DMS 273 treated with DMSO at 0.1 percent for 48 hours (cell line): Measurements from ENCODE around the gene HMGXB4.

Source experiments
- DNase-seq: peaks from one replicate; lab custom pipeline; 2025; lab: John Stamatoyannopoulos, UW

The HMGXB4 gene

DNA sequence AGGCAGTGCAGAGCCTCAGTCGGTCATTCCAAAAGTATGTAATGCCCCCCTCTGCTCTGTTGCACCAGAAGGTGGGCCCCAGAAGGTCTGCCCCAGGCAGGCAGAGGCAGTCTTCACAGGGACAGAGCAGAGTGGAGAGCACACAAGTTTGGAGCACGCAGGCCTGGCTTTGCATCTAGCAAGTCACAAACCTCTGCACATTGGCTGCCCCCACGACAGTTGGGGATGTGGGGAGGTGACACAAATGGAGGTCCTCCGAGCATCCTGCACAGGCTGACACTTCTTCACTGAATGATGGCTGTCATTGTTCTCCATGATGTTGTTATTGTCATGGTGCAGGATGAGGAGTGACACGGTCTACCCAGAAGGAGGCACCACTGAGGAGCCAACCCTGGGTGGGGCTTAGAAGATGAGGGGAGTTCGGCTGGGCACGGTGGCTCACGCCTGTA is 54.3 kb downstream of the HMGXB4 start:
- DNase-seq: no peak

DNA sequence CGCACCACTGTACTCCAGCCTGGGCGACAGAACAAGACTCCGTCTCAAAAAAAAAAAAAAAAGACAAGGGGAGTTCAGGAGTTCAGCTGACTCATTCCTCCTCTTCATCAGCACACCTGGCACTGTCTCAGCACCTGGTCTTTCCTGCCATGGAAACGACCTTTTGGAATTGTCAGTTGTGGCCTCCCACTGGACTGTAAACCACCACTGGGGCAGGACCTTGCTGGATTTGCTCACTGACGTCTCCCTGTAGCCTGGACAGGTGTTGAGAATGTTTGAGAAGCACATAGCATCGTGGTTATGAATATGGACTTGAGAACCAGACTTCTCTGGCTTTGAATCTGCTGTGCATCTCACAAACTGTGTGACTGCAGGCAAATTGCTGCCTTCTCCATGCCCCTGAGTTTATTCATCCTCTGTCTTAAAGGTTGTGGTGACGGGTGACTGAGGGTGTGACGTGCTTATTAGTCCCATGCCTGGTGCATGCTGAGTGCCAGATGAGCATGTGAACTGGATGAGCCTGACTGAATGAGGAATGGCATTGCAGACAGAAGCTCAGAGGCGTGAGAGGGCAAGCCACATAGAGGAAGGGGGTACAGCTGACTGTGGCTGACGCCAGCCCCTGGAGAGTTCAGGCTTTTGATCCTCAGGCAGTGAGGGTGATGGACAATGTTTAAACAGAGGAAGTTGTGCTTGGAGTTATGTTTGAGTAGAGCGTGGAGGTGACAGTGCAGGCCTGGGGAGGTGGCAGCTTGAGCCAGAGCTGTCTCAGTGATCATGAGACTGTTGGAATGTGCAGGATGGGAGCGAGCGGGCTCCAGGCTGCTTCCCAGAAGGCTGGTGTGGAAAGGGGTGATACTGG is 55.1 kb downstream of the HMGXB4 start:
- no peak for DNase-seq

DNA sequence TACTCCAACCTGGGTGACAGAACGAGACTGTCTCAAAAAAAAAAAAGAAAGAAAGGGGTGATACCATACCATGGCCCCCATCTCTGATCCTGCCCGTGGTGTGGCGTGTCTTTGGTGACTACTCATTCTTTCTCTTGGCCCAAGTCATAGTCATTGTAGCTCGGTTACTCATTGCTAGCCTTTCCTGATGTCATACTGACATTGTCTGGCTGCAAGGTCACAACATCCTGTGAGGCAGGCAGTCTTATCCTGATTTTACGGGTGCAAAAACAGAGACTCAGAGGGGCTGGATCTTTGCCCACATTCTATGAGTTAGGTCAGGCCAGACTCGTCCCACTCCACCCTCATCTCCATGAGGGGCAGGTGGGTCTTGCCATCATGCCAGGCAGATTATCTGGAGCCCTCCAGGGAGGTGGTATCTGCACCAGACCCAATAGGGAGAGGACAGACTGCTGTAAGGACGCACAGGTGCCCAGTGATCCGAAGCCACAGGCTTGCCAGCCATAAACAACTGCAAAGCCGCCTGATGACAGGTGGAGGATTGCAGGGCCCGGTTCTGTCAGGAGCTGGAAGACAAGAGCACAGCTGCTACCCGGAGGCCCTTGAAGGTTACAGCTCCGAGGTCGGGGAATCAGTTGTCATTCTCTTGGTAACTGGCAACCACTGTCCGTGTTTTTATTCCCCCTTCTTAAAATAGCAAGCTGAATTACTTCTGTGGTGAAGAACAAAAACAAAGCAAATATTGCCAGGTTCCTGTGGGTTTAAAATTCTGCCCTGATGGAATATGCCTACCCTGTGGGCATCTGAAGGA is 56.2 kb downstream of the HMGXB4 start:
- DNase-seq: no peak

DNA sequence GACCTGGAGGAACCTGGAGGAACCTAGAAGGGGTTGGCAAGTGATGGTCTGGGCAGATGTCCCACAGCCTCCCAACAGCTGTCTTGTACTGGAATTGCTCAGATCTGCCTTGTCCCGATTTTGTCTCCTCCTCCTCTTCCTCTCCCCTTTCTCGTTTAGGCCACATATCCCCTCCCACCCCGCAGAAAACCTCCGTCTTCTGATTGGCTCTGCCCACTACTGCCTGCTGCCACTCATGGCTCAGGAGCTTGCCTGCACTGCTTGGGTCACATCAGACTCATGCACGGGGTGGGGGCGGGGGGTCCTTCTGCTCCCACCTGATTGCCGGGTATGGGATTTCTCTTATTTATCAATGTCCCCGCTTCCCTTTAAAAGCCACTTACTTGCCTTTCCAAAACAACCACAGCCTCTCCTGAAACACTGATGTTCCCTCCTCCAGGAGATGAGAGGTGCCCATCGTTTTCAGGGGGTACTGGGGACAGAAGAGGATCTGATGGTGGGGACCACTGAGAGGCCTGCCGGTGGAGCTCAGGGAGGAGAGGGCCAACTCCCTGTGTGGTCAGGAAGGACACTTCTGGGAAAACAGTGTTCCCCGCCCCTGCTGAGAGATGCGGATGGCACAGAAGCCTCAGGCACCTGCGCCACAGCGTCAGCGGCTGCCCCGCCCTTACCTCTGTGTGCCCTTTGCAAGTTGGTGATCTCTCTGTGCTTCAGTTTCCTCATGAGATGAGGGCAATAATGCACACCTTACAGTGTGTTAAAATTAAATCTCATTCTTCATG is 57.1 kb downstream of the HMGXB4 start:
- no peak for DNase-seq

DNA sequence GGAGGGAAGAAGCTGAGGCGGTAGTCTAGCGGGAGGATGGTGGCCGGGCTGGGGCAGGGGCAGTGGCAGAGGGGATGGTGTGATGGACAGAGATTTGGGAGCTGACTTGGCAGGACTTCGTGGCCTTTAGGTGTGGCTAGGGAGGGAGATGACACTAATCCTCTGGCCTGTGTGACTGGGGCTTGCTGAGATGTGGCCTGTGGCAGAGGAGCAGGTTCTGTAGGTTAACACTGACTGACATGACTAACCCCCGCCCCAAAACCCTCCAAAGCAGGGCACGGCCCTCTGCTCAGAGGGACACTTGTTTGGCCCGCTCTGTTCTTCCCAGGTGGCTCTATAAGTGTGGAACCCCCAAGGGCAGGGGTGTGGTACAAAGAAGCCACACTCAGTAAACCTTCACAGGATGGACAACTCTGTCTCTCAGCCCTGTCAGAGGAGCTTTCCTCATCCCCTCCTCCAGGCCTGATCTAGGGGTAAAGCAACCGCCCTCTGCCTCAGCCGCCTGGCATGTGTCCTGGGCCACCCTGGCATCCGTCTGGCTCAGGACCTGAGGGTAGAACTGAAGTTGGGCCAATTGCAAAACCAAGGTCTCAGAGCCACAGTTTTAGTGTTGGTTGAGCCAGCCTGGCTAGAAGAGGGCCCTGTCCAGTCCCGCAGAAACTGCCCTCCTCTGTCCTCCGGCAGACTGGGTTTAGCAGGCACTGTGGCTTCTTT is 58.0 kb downstream of the HMGXB4 start:
- DNase-seq: no peak

DNA sequence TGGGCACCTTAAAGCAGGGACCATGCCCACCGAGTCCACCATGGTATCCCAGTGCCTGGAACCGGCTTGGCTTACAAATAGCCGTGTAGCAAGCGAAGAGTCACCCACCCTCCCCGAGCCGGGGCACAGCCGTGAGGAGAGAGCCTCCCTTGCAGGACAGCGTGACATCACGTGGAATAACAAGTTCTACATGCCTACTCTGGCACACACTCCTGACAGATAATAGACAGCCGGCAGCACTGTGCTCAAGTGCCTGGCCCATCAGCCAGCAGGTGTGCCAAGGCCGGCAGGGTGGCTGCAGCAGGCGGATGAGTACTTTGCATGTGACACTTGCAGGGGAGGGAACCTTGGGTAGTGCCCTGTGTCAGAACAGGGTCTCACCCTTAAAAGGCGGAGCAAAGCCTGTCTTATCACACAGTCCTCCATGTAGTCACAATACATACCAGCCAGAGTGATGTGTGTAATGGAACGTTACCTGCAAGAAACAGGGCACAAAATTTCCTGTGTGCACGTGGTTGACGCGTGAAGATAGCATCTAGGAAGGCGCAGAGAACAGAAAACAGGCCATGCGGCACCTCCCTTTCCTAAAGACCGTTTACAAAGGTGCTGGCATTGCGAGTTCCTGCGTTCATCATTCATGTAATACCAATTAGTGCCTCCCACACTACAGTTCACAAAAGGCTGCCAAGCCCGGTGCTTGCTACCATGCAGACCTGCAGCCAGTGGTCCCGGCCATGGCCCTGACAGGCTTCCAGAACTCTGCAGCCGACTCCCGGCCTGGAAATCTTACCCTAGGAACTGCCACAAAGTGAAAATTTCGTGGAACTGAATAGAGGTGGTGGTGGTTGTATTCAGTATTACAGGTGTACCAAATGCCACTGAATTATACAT is 58.8 kb downstream of the HMGXB4 start:
- no peak for DNase-seq

DNA sequence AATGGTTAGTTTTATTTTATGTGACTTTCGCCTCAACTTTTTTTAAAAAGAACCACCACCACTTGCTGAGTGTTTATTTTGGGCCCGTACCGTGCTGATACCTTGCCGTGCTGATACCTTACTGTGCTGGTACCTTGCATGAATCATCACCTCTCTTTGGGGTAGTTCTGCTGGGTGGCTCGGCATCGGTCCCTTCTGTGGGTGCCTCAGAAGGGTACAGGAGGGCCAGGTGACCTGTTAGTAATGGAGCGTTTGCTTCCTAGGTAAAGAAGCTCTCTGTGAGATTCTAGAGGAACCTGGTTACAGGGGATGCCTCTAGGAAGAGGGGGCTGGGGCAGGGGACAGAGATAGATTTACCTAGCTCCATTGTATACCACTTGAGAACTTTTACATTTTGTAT is 59.5 kb downstream of the HMGXB4 start:
- no peak for DNase-seq

DNA sequence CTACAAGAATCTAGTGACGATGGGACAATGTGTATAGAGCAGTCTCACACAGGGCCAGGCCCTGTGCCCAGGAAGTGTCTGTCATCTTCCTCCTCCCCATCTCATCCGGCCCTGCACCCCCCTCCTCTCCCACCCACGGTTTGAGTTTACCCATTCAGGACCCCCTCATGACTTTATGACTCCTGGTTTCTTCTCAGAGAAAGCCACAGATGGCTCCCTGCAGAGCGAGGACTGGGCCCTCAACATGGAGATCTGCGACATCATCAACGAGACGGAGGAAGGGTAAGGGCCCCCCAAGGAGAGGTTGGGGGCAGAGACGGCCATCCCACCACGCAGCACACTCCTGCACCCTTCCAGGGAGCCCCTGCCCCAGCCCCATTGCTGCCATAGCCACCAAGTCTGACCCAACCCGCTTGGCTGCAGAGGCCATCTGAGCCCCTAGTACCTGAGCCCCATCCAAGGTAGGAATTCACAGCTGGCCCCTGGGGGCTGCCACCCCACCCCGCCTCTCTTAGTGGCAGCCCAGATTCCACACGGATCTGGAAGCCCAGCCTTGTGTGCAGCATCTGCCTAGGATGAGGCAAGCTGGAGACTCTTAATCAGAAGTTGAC is 60.5 kb downstream of the HMGXB4 start:
- no peak for DNase-seq

DNA sequence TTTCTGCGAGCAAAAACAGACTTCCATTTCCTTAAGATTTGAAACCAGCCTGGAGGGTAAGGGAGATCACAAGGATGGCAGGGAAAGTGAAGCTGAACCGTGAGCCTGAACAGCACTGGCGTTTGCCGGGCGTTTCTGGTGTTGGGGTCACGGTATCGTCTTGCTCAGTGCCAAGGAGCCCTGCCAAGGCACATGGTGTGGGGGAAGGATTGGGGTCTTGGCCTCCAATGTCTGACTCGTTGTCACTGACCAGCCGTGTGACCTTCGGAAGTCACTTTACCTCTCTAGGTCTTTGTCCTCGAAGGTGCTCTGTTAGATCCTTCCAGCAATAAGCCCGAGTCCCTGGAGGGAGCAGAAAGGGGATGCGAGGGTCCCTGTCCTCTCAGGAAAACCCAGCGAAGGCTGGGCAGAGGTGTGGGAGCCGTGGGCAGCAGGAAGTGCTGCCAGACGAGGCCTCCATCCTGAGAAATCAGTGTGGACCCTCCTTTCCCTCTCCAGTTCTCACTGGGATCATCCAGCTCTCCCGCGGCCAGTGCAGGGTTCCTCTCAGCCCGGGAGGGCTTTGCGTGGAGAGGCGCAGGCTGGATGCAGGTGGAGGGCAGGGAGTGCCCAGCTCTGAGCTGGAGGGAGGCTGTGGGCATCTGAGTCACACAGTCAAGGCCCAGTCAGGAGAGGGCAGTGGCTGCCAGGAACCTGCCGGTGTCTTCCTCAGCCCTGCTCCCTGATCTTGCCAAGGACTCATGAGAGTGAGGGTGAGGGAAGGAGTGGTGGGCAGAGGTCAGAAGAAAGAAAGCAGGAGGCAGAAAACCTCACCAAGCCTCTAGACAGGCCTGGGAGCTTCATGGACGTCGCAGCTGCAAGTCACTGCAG is 61.3 kb downstream of the HMGXB4 start:
- no peak for DNase-seq

DNA sequence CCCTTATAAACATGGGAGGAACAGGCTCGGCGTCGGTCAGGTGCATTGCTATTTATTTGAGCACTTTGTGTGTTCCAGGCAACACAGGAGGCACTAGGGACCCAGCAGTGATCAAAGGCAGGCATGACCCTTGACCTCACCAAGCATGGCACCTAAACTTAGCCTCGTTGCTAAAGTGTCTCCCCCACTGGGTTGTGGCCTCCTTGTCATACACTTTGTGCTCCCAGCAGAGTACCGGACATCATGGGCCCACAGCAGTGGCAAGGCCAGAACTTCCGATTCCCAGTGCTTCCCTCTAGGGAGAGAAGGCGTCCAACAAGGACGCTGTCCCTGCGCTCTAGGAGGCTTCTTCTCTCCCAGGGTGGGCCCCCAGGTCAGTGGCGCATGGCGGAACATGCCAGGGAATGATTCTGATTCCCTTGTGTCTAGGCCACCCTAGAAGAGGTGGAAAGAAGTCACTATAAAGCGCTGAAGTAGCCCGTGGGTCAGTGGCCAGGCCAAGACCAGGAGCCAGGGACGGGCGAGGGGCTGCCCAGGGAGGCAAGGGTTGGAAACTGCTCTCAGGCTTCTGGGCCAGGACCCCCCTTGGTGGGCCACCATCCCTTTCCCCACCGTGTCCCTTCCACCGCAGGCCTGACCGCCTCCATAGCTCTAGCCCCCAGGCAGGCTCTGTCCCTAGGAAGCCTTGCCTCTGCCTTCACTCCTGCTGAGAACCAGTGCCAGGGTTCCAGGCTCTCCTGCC is 62.1 kb downstream of the HMGXB4 start:
- DNase-seq: no peak

DNA sequence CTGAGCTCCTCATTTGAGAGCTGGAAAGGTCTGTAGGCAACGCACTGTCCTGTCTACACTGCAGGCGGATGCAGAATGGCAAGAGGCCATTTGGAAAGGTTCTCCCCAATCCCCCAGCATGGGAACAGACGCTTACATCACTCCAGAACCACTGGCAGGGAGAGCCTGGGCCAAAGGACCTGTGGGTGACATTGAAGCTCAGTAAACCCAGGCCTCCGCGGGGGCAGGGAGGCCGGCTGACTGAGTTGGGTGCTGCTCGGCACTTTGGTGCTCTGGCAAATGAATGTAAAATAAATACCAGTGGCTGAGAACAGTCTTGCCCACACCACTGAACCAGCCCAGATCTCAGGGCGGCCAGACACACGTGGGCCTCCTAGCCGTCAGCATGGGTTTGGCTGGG is 64.8 kb downstream of the HMGXB4 start:
- no peak for DNase-seq

DNA sequence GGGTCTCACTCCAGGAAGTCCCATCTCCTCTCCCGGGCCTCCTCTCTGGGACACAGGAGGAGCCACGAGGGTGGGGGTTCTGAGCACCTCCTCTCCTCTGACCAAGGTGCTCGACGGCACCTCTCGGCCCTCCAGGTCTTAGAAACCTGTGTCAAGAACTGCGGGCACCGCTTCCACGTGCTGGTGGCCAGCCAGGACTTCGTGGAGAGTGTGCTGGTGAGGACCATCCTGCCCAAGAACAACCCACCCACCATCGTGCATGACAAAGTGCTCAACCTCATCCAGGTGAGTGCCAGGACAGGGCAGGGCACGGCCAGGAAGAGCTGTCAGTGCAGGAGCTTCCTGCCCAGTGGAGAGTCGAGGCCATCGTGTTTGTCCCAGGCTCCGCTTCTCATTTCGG is 65.6 kb downstream of the HMGXB4 start:
- DNase-seq: no peak

DNA sequence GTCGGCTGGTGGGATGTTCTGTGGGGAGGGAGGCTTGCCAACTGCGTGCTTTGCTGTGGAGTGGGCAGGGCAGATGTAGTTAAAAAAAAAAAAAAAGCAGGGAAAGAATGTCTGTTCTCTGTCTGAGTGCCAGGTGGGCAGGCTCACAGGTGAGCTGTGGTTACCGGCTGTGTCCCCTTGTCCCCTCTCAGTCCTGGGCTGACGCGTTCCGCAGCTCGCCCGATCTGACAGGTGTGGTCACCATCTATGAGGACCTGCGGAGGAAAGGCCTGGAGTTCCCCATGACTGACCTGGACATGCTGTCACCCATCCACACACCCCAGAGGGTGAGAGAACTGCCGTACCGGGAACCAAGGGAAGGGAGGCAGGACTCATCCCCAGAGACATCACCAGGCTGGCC is 66.0 kb downstream of the HMGXB4 start:
- DNase-seq: no peak

DNA sequence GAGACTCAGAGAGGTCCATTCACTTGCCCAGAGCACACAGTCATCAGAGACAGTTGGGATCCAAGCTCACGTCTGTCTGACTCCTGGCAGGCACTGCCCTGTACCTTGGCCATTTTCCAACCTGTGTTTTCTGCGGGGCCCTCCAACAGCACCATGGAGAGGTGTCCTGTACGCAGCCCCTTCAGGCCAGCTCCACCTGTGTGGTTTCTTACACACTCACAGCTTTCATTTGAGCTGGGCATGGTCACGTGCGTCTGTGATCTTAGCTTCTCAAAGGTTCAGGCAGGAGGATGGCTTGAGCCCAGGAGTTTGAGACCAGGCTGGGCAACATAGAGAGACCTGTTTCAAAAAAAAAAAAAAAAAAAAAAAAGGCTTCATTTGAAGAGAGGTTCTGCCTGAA is 66.8 kb downstream of the HMGXB4 start:
- DNase-seq: no peak

DNA sequence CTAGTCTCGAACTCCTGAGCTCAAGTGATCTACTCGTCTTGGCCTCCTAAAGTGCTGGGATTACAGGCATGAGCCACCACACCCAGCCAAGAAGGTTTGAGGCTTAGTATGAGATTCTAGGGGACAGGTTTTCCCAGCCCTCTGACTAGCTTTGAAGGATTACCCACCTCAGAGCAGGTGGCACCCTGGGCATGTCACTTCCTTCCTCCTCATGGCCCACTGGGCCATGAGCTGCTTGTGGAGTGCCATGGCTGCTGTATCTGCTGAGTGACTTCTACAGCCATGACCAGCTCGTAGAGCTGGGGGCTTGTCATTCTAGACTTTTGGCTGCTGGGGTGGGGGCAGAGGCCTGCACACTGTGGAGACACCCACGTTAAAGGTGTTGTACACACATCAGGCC is 67.5 kb downstream of the HMGXB4 start:
- no peak for DNase-seq

DNA sequence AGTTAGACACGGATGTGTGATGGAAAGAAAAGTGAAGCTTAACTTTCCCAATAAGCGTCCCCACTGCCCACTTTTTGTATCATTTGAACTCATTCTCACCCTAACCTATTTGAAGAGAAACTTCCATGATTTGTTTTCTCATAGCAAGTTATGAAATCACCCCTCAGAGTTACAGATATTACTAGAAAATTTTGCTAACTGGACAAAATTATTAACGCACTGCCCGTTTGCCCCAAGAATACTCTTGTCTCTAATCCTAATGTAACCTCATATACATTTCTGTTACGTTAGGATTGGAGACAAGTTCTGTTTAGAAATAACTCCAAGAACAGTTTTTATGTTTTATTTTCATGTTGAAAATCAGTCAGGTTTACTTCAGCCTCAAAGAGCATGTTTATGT is 67.9 kb downstream of the HMGXB4 start:
- DNase-seq: no peak

DNA sequence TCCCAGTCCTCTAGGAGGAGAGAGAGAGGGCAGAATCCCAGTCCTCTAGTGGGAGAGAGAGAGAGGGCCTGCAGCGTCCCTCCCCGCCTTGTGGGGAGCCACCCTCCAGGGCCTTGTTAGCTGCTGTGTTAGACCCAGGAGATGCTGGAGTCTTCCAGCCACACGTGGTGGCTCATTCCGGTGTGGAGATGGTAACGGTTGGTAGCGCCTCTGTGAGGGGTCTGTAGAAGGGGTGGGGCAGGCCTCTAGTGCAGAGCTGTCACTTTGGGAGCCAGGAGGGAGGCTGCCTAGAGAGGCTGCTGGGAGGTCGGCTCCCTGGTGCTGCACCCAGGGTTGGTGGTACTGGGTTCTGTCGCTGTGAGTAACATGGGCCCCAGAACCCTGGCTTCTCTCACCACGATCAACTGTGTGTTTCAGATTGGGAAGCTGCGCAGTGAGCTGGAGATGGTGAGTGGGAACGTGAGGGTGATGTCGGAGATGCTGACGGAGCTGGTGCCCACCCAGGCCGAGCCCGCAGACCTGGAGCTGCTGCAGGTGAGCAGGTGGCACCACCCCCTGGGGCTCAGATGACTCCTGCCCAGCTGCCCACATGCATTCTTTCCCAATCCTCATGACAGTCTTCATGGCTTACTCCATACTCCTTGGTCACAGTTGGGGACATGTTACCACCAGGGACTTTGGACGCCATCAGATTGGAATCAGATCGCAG is 69.7 kb downstream of the HMGXB4 start:
- DNase-seq: no peak
